Measurements from ENCODE around the gene SFTPA2.
"Not testable (repeated sequence)": the region's sequence is repeated elsewhere in the genome, so short reads cannot be mapped to it uniquely, and the experiment has no call there.

GRCh38 chr10:79544926-79545659 is 15.1 kb downstream of the SFTPA2 start:
- not testable (repeated sequence) for TF ChIP-seq EZH2phosphoT487, CTCF, EZH2 (IDR thresholded peaks at IDR 0.05)

Measured in neural progenitor cell (in vitro differentiated cells).